ENCODE data around the gene TPPP3.

DNA sequence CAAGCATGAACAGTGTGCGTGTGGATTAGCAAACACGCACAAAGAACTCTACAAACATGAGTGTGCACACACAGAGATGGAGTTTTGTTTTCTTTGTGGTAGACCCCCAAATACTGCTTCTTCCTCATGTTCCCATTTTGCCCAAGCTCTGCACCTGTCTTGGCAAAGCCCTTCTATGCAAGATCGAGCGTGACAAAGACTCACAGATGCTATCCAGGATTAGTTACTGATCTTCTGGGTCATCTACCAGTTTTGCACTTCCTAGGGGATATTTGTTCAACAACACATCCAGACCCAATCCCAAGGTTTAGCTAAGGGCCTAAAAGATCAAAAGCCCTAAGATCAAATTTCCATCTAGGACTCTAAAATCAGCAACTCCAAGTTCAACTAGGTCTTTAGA, 50.7 kb downstream of the TPPP3 start:
- TF ChIP-seq, protein P1, sequence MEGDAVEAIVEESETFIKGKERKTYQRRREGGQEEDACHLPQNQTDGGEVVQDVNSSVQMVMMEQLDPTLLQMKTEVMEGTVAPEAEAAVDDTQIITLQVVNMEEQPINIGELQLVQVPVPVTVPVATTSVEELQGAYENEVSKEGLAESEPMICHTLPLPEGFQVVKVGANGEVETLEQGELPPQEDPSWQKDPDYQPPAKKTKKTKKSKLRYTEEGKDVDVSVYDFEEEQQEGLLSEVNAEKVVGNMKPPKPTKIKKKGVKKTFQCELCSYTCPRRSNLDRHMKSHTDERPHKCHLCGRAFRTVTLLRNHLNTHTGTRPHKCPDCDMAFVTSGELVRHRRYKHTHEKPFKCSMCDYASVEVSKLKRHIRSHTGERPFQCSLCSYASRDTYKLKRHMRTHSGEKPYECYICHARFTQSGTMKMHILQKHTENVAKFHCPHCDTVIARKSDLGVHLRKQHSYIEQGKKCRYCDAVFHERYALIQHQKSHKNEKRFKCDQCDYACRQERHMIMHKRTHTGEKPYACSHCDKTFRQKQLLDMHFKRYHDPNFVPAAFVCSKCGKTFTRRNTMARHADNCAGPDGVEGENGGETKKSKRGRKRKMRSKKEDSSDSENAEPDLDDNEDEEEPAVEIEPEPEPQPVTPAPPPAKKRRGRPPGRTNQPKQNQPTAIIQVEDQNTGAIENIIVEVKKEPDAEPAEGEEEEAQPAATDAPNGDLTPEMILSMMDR (IDR thresholded peaks at IDR 0.05; ENCODE audit: low read length): no peak
- TF ChIP-seq EZH2 (IDR thresholded peaks at IDR 0.05; ENCODE audit: borderline replicate concordance, low read length): no peak
